Liver (tissue), 3 donors: ENCODE measurements around the gene CSHL1.
"Not testable (repeated sequence)": the region's sequence is repeated elsewhere in the genome, so short reads cannot be mapped to it uniquely, and the experiment has no call there.

Experiments used
- ATF3 ChIP-seq: IDR thresholded peaks from 2 replicates; pipeline ENCODE4 v1.6.1; 2016; ENCODE audit warnings: antibody characterized with exemption
- CTCF ChIP-seq: fragments of 150-350 bp; IDR thresholded peaks from 2 replicates; pipeline ENCODE4 v1.5.1; 2017; ENCODE audit warnings: improper control_type of control experiment, low read depth, low read length; ENCODE audit not compliant: missing input control
- EGR1 ChIP-seq, 2 donors: IDR thresholded peaks; 2 replicates each; pipeline ENCODE4 v1.6.1; 2016 to 2018; ENCODE audit warnings: antibody characterized with exemption in 2 of 2, low read depth in 2 of 2
- JUND ChIP-seq, 2 donors: IDR thresholded peaks; 2 replicates each; pipeline ENCODE4 v1.6.1; 2016; ENCODE audit warnings: antibody characterized with exemption in 2 of 2
- RAD21 ChIP-seq, 2 donors: IDR thresholded peaks; 2 replicates each; pipeline ENCODE4 v1.6.1; 2016; ENCODE audit warnings: antibody characterized with exemption in 2 of 2, mild to moderate bottlenecking in 2 of 2
- REST ChIP-seq: IDR thresholded peaks from 2 replicates; pipeline ENCODE4 v1.6.1; 2016; ENCODE audit warnings: antibody characterized with exemption, mild to moderate bottlenecking
- SP1 ChIP-seq: IDR thresholded peaks from 2 replicates; pipeline ENCODE4 v1.6.1; 2018; ENCODE audit warnings: antibody characterized with exemption, mild to moderate bottlenecking
- TAF1 ChIP-seq: conservative IDR thresholded peaks from 2 replicates; pipeline ENCODE4 v1.6.1; 2016; ENCODE audit warnings: antibody characterized with exemption, mild to moderate bottlenecking
- YY1 ChIP-seq: IDR thresholded peaks from 2 replicates; pipeline ENCODE4 v1.6.1; 2016; ENCODE audit warnings: antibody characterized with exemption, mild to moderate bottlenecking
- donor health status: healthy.
- donor health status: healthy.

GRCh38 chr17:63917206-63917605 lies 6.1 kb upstream of the CSHL1 start:
- TF ChIP-seq TAF1; JUND (IDR thresholded peaks at IDR 0.05); CTCF; SP1; REST; YY1; EGR1 (IDR thresholded peaks at IDR 0.05; ENCODE audit: low read depth in 2 of 2); ATF3; RAD21 (IDR thresholded peaks at IDR 0.05): not testable (repeated sequence)
